Measurements from ENCODE around the gene KANK2.

DNA sequence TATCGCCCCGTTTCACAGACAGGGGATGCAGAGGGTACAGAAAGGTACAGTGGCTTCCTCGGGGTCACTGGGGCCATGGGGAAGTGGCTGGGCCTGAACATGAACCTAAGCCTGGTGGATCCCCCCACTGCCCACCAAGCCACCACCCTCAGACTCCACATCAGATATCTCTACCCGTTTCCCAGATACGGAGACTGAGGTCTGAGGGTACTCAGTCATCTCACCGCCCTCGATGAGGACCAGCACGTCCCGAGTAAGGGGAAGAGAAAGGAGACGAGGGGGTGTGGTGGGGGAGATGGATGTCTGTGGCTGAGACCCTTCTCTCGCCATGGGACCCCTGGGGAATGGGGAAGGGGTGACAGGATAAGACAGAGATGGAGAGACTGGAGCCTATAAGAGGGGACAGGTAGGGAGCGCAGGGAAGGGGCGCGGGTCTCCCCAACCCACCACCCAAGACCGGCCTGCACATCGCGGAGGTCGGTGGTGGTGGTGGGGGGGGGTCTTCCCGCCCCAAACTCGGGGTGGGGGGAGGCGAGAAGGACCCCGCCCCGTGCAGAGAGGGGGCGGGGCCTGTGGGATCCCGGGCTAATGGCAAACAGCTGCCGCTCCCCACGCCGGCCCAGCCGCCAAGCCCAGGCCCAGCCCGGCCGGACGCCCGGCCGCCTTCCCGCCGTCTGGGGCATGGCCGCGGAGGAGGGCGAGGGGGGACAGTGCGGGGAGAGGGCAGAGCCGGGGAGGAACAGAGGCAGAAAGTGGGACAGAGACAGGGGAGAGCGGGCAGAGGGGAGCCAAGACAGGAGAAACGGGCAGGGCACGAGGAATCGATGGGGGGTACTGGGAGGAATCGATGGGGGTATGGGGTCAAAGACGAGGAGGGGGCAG, 698 bp downstream of the KANK2 start:
- TF ChIP-seq, protein P1, sequence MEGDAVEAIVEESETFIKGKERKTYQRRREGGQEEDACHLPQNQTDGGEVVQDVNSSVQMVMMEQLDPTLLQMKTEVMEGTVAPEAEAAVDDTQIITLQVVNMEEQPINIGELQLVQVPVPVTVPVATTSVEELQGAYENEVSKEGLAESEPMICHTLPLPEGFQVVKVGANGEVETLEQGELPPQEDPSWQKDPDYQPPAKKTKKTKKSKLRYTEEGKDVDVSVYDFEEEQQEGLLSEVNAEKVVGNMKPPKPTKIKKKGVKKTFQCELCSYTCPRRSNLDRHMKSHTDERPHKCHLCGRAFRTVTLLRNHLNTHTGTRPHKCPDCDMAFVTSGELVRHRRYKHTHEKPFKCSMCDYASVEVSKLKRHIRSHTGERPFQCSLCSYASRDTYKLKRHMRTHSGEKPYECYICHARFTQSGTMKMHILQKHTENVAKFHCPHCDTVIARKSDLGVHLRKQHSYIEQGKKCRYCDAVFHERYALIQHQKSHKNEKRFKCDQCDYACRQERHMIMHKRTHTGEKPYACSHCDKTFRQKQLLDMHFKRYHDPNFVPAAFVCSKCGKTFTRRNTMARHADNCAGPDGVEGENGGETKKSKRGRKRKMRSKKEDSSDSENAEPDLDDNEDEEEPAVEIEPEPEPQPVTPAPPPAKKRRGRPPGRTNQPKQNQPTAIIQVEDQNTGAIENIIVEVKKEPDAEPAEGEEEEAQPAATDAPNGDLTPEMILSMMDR (IDR thresholded peaks at IDR 0.05): no peak
- TF ChIP-seq POLR2A (IDR thresholded peaks at IDR 0.05): no peak

All from Peyer's patch (tissue), 4 donors.